SK-N-SH (cell line): ENCODE results near the gene COL15A1. TPM values are rescaled to one million over a fixed set of nuclear protein-coding genes. Genes with fewer than 3 reads are reported as not detected.

Source experiments
- CTCF ChIA-PET: fragments of 300-600, 350-600 bp; formaldehyde crosslinking; extraction: SDS; loops from one replicate; lab custom pipeline; 2021; lab: Yijun Ruan, JAX
- POLR2A ChIA-PET: fragments of 350-600 bp; sonication (Branson Sonifier 250); formaldehyde crosslinking; extraction: SDS; loops from one replicate; lab custom pipeline; 2020; ENCODE audit warnings: antibody characterized with exemption, inconsistent platforms; lab: Yijun Ruan, JAX
- DNase-seq: peaks from one replicate; pipeline ENCODE4 v3.0.0; 2012
- H2AFZ ChIP-seq: fragments of 200-600 bp; sonication (generic); 2 replicates; pipeline ENCODE4 v1.8.1; 2016; ENCODE audit warnings: antibody characterized with exemption, mild to moderate bottlenecking, low read depth
- H3F3A ChIP-seq: fragments of 200-600 bp; sonication (generic); replicated peaks from 2 replicates; pipeline ENCODE3; 2016; ENCODE audit warnings: antibody characterized with exemption, mild to moderate bottlenecking; ENCODE audit not compliant: insufficient read depth
- H3K27ac ChIP-seq, 2 experiments: fragments of 200-500 bp in 1 of 2; fragments of 200-600 bp in 1 of 2; sonication (Bioruptor generic) in 1 of 2; sonication (generic), shearing (Covaris generic) in 1 of 2; 2 replicates each; pipeline versions ENCODE4 v1.5.1 to v1.6.1; 2014 to 2016; ENCODE audit warnings: low read depth in 2 of 2, inconsistent platforms in 1 of 2, low read length in 1 of 2, mild to moderate bottlenecking in 1 of 2, mixed read lengths in 1 of 2
- H3K27me3 ChIP-seq: fragments of 200-600 bp; sonication (generic), shearing (Covaris generic); 2 replicates; pipeline ENCODE4 v1.6.1; 2016; ENCODE audit warnings: mixed run types; ENCODE audit not compliant: insufficient read depth
- H3K36me3 ChIP-seq, 2 experiments: fragments of 200-500 bp in 1 of 2; fragments of 200-600 bp in 1 of 2; sonication (Bioruptor generic) in 1 of 2; sonication (generic) in 1 of 2; replicated peaks in 1 of 2; 2 replicates each; pipeline versions ENCODE3 to v1.5.1; 2014 to 2016; ENCODE audit warnings: low read length in 1 of 2, mild to moderate bottlenecking in 1 of 2; ENCODE audit not compliant: insufficient read depth in 2 of 2, control insufficient read depth in 1 of 2
- H3K4me1 ChIP-seq, 2 experiments: fragments of 200-500 bp in 1 of 2; fragments of 200-600 bp in 1 of 2; sonication (Bioruptor generic) in 1 of 2; sonication (generic), shearing (Covaris generic) in 1 of 2; 2 replicates each; pipeline versions ENCODE4 v1.5.1 to v1.6.1; 2014 to 2016; ENCODE audit warnings: low read depth in 1 of 2, low read length in 1 of 2, mixed run types in 1 of 2; ENCODE audit not compliant: insufficient read depth in 2 of 2, control insufficient read depth in 1 of 2
- H3K4me2 ChIP-seq: fragments of 200-600 bp; sonication (generic), shearing (Covaris generic); 2 replicates; pipeline ENCODE4 v1.6.1; 2017; ENCODE audit warnings: mixed run types
- H3K4me3 ChIP-seq, 2 experiments: fragments of 200-500 bp in 1 of 2; fragments of 200-600 bp in 1 of 2; sonication (Bioruptor generic) in 1 of 2; sonication (generic), shearing (Covaris generic) in 1 of 2; 2 replicates each; pipeline versions ENCODE4 v1.5.1 to v1.8.1; 2014 to 2016; ENCODE audit warnings: low read depth in 2 of 2, inconsistent platforms in 1 of 2, low read length in 1 of 2, mild to moderate bottlenecking in 1 of 2, mixed read lengths in 1 of 2, moderate library complexity in 1 of 2
- H3K79me2 ChIP-seq: fragments of 200-600 bp; sonication (generic); 2 replicates; pipeline ENCODE4 v1.8.1; 2017; ENCODE audit warnings: mild to moderate bottlenecking; ENCODE audit not compliant: insufficient read depth
- H3K9ac ChIP-seq: fragments of 200-600 bp; sonication (generic); 2 replicates; pipeline ENCODE4 v1.6.1; 2017; ENCODE audit warnings: mixed run types
- H3K9me2 ChIP-seq: fragments of 200-600 bp; sonication (generic); 2 replicates; pipeline ENCODE4 v1.6.1; 2017; ENCODE audit warnings: mixed run types
- H3K9me3 ChIP-seq: fragments of 200-600 bp; sonication (generic); 2 replicates; pipeline ENCODE4 v1.6.1; 2017; ENCODE audit warnings: mixed run types, mild to moderate bottlenecking, moderate library complexity
- H4K20me1 ChIP-seq: fragments of 200-600 bp; sonication (generic); 2 replicates; pipeline ENCODE4 v1.6.1; 2017; ENCODE audit warnings: mild to moderate bottlenecking, mixed run types; ENCODE audit not compliant: insufficient read depth
- CTCF ChIP-seq: fragments of 200-600 bp; sonication (generic); IDR thresholded peaks from 2 replicates; pipeline ENCODE4 v1.6.1; 2017; ENCODE audit warnings: antibody characterized with exemption, mild to moderate bottlenecking, moderate library complexity
- ELF1 ChIP-seq: IDR thresholded peaks from 2 replicates; pipeline ENCODE4 v1.4.0; 2012
- EZH2phosphoT487 ChIP-seq: fragments of 200-600 bp; sonication (generic); IDR thresholded peaks from 2 replicates; pipeline ENCODE4 v1.6.1; 2017; ENCODE audit warnings: low read depth, mixed run types, mild to moderate bottlenecking, antibody characterized with exemption, moderate library complexity, borderline replicate concordance
- FOXJ3 ChIP-seq: sonication (generic); formaldehyde crosslinking; IDR thresholded peaks from 2 replicates; pipeline ENCODE4 v1.5.1; 2020; ENCODE audit warnings: mild to moderate bottlenecking, missing genetic modification reagents
- FOXM1 ChIP-seq: IDR thresholded peaks from 2 replicates; pipeline ENCODE4 v1.4.0; 2012; ENCODE audit warnings: low read depth, mild to moderate bottlenecking
- GABPA ChIP-seq: IDR thresholded peaks from 2 replicates; pipeline ENCODE4 v1.4.0; 2012; ENCODE audit warnings: low read depth, mild to moderate bottlenecking
- GATA2 ChIP-seq: sonication (generic); formaldehyde crosslinking; IDR thresholded peaks from 2 replicates; pipeline ENCODE4 v1.5.0; 2020; ENCODE audit warnings: mild to moderate bottlenecking, missing genetic modification reagents
- MEF2A ChIP-seq: IDR thresholded peaks from 2 replicates; pipeline ENCODE4 v1.4.0; 2012; ENCODE audit warnings: low read depth, borderline replicate concordance
- NRF1 ChIP-seq: IDR thresholded peaks from 2 replicates; pipeline ENCODE4 v1.6.1; 2012; ENCODE audit warnings: low read depth, mild to moderate bottlenecking, low read length
- POLR2AphosphoS5 ChIP-seq: IDR thresholded peaks from 2 replicates; pipeline ENCODE4 v1.6.1; 2012; ENCODE audit warnings: low read depth, low read length
- SIN3A ChIP-seq: IDR thresholded peaks from 2 replicates; pipeline ENCODE4 v1.6.1; 2012; ENCODE audit warnings: low read depth, mild to moderate bottlenecking, low read length, moderate library complexity, borderline replicate concordance
- TCF12 ChIP-seq: IDR thresholded peaks from 2 replicates; pipeline ENCODE4 v1.4.0; 2012
- USF2 ChIP-seq: fragments of 150-350 bp; IDR thresholded peaks from 2 replicates; pipeline ENCODE4 v1.6.1; 2017; ENCODE audit warnings: antibody characterized with exemption, low read length, low read depth, borderline replicate concordance
- WGBS: methylation state at CpG from one replicate; pipeline ENCODE4 v1.1.6; 2017; ENCODE audit warnings: low lambda C conversion rate; 5-methylcytosine and 5-hydroxymethylcytosine counted together
- polyA plus RNA-seq, 3 experiments: library from polyadenylated mRNA; depleted of rRNA; stranded (reverse); fragments of >200 nt; gene quantifications; 2 replicates each; pipeline ENCODE4 v1.2.3, GENCODE V29; 2012
- TF ChIP-seq, protein P1 (sequence below): IDR thresholded peaks from 2 replicates; pipeline ENCODE4 v1.4.0; 2012; ENCODE audit warnings: low read depth, borderline replicate concordance

The COL15A1 gene
- polyA plus RNA-seq, 1 of the 3 experiments (the other 2 are of a cell fraction), result 0.84 TPM

- no peaks in the 10 kb centered on the region for H3F3A ChIP-seq
- TF ChIP-seq FOXJ3 (CRISPR knock-in tag), result no peak
- TF ChIP-seq TCF12, result no peak
- TF ChIP-seq MEF2A, result no peak
- TF ChIP-seq ELF1, result no peak
- TF ChIP-seq FOXM1, result no peak
- TF ChIP-seq, protein P1, sequence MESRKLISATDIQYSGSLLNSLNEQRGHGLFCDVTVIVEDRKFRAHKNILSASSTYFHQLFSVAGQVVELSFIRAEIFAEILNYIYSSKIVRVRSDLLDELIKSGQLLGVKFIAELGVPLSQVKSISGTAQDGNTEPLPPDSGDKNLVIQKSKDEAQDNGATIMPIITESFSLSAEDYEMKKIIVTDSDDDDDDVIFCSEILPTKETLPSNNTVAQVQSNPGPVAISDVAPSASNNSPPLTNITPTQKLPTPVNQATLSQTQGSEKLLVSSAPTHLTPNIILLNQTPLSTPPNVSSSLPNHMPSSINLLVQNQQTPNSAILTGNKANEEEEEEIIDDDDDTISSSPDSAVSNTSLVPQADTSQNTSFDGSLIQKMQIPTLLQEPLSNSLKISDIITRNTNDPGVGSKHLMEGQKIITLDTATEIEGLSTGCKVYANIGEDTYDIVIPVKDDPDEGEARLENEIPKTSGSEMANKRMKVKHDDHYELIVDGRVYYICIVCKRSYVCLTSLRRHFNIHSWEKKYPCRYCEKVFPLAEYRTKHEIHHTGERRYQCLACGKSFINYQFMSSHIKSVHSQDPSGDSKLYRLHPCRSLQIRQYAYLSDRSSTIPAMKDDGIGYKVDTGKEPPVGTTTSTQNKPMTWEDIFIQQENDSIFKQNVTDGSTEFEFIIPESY, result no peak
- TF ChIP-seq SIN3A, result no peak
- no peak for TF ChIP-seq CTCF
- no peak for TF ChIP-seq GABPA
- TF ChIP-seq NRF1, result no peak
- TF ChIP-seq POLR2AphosphoS5, result no peak
- TF ChIP-seq GATA2, result no peak
- TF ChIP-seq USF2, result no peak
- no peak for TF ChIP-seq EZH2phosphoT487
- TF ChIP-seq, all 33 proteins: peak for 0
- no peaks in the 10 kb centered on the region for H3K9me2 ChIP-seq
- H3K27ac ChIP-seq, result no peak overlapping the region
- H3K36me3 ChIP-seq, result no peaks in the 10 kb centered on the region
- no peaks in the 10 kb centered on the region for H3K9me3 ChIP-seq
- H3K9ac ChIP-seq, result no peak overlapping the region
- ChIA-PET POLR2A (no interaction called here), CTCF (interaction anchor here (1.0 to 1.6 kb wide), 2 partner anchors 16 to 86 kb away, joined by 3 read pairs; no protein-coding TSS in a partner anchor)
- H3K4me2 ChIP-seq, result no peak overlapping the region
- no peak for DNase-seq
- no peaks in the 10 kb centered on the region for H4K20me1 ChIP-seq
- no peak overlapping the region for H3K4me3 ChIP-seq
- H3K27me3 ChIP-seq, result no peaks in the 10 kb centered on the region; the same call in 1 of the 2 replicates
- 59% methylated on average over 3 of the region's 3 CpGs for WGBS
- no peaks in the 10 kb centered on the region for H3K4me1 ChIP-seq
- no peak overlapping the region for H2AFZ ChIP-seq
- no peaks in the 10 kb centered on the region for H3K79me2 ChIP-seq
Measured at GRCh38 chr9:98935071-98935505, 8.6 kb upstream of the COL15A1 start.
